ENCODE measurements around the gene RNF146. TPM values are rescaled to one million over a fixed set of nuclear protein-coding genes. Genes with fewer than 3 reads are reported as not detected.

The RNF146 gene
- total and polyA plus RNA-seq, 2 of the 13 experiments (the other 11 are each of a cell fraction or from before 2014, with no cell fraction given) = 18.8 to 27.6 TPM

DNA sequence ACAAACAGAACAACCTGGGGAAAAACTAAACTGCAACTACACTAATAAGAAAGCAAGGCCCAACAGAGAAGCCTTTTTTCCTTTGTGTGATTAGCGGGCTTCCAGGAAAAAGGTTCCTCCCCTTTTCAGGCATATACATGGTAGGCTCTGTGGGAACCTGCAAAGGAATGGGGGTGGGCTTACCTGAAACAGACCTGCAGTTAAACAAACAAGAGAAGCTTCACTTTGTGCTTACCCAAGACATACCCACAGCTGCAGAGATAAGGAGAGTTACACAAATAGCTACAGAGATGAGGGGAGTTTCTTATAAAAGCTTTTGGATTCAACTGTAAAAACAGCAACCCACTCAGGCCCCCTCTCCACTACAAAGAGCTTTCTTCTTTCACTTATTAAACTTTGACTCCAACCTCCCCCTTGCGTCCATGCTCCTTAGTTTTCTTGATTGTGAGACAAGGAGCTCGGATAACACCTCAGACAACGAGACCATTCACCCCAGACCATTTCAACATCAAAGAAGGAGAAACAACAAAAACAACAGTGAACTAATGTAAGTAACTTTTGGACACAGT lies 30.9 kb downstream of the RNF146 start (continued):
- TF ChIP-seq ZNF432 (CRISPR knock-in tag; IDR thresholded peaks at IDR 0.05; ENCODE audit: borderline replicate concordance) (no peak), BCL6 (CRISPR knock-in tag; IDR thresholded peaks at IDR 0.05) (peak; percentile 87), ZMYM4 (CRISPR knock-in tag; IDR thresholded peaks at IDR 0.05) (peak; percentile 52), MXD1 (CRISPR knock-in tag; IDR thresholded peaks at IDR 0.05) (no peak), CREB1 (IDR thresholded peaks at IDR 0.05) (no peak), CREB1 (CRISPR knock-in tag; IDR thresholded peaks at IDR 0.05) (no peak; the same call in 1 of the 2 replicates), ZNF496 (CRISPR knock-in tag; IDR thresholded peaks at IDR 0.05; ENCODE audit: insufficient replicate concordance) (no peak), ZNF121 (CRISPR knock-in tag; IDR thresholded peaks at IDR 0.05) (no peak), HOXA9 (CRISPR knock-in tag; IDR thresholded peaks at IDR 0.05; ENCODE audit: borderline replicate concordance) (no peak), NFYB (CRISPR knock-in tag; IDR thresholded peaks at IDR 0.05) (no peak), ZNF543 (CRISPR knock-in tag; IDR thresholded peaks at IDR 0.05) (no peak), ARNT (IDR thresholded peaks at IDR 0.05) (no peak), RNF219 (CRISPR knock-in tag; IDR thresholded peaks at IDR 0.05) (no peak)
- TF ChIP-seq, protein P1, sequence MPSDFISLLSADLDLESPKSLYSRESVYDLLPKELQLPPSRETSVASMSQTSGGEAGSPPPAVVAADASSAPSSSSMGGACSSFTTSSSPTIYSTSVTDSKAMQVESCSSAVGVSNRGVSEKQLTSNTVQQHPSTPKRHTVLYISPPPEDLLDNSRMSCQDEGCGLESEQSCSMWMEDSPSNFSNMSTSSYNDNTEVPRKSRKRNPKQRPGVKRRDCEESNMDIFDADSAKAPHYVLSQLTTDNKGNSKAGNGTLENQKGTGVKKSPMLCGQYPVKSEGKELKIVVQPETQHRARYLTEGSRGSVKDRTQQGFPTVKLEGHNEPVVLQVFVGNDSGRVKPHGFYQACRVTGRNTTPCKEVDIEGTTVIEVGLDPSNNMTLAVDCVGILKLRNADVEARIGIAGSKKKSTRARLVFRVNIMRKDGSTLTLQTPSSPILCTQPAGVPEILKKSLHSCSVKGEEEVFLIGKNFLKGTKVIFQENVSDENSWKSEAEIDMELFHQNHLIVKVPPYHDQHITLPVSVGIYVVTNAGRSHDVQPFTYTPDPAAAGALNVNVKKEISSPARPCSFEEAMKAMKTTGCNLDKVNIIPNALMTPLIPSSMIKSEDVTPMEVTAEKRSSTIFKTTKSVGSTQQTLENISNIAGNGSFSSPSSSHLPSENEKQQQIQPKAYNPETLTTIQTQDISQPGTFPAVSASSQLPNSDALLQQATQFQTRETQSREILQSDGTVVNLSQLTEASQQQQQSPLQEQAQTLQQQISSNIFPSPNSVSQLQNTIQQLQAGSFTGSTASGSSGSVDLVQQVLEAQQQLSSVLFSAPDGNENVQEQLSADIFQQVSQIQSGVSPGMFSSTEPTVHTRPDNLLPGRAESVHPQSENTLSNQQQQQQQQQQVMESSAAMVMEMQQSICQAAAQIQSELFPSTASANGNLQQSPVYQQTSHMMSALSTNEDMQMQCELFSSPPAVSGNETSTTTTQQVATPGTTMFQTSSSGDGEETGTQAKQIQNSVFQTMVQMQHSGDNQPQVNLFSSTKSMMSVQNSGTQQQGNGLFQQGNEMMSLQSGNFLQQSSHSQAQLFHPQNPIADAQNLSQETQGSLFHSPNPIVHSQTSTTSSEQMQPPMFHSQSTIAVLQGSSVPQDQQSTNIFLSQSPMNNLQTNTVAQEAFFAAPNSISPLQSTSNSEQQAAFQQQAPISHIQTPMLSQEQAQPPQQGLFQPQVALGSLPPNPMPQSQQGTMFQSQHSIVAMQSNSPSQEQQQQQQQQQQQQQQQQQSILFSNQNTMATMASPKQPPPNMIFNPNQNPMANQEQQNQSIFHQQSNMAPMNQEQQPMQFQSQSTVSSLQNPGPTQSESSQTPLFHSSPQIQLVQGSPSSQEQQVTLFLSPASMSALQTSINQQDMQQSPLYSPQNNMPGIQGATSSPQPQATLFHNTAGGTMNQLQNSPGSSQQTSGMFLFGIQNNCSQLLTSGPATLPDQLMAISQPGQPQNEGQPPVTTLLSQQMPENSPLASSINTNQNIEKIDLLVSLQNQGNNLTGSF (CRISPR knock-in tag; IDR thresholded peaks at IDR 0.05) = no peak
- TF ChIP-seq, protein P2, sequence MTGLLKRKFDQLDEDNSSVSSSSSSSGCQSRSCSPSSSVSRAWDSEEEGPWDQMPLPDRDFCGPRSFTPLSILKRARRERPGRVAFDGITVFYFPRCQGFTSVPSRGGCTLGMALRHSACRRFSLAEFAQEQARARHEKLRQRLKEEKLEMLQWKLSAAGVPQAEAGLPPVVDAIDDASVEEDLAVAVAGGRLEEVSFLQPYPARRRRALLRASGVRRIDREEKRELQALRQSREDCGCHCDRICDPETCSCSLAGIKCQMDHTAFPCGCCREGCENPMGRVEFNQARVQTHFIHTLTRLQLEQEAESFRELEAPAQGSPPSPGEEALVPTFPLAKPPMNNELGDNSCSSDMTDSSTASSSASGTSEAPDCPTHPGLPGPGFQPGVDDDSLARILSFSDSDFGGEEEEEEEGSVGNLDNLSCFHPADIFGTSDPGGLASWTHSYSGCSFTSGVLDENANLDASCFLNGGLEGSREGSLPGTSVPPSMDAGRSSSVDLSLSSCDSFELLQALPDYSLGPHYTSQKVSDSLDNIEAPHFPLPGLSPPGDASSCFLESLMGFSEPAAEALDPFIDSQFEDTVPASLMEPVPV (CRISPR knock-in tag; IDR thresholded peaks at IDR 0.05) = no peak
- TF ChIP-seq, protein P3, sequence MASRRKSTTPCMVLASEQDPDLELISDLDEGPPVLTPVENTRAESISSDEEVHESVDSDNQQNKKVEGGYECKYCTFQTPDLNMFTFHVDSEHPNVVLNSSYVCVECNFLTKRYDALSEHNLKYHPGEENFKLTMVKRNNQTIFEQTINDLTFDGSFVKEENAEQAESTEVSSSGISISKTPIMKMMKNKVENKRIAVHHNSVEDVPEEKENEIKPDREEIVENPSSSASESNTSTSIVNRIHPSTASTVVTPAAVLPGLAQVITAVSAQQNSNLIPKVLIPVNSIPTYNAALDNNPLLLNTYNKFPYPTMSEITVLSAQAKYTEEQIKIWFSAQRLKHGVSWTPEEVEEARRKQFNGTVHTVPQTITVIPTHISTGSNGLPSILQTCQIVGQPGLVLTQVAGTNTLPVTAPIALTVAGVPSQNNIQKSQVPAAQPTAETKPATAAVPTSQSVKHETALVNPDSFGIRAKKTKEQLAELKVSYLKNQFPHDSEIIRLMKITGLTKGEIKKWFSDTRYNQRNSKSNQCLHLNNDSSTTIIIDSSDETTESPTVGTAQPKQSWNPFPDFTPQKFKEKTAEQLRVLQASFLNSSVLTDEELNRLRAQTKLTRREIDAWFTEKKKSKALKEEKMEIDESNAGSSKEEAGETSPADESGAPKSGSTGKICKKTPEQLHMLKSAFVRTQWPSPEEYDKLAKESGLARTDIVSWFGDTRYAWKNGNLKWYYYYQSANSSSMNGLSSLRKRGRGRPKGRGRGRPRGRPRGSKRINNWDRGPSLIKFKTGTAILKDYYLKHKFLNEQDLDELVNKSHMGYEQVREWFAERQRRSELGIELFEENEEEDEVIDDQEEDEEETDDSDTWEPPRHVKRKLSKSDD (CRISPR knock-in tag; IDR thresholded peaks at IDR 0.05; ENCODE audit: low read depth) = no peak
